GM23338 (cell line): Measurements from ENCODE around the gene FOXP1. TPM values are rescaled to one million over a fixed set of nuclear protein-coding genes. Genes with fewer than 3 reads are reported as not detected.

Experiments
- ATAC-seq: fragments of 200-7000 bp; cut with Tn5 transposase; 3 replicates; pipeline ENCODE4 v1.9.1; 2020
- DNase-seq: peaks from one replicate; pipeline ENCODE4 v3.0.0-alpha.2; 2015; ENCODE audit warnings: low spot score
- H2AFZ ChIP-seq: fragments of 200-600 bp; sonication (generic); 2 replicates; pipeline ENCODE4 v1.8.0; 2016; ENCODE audit warnings: antibody characterized with exemption, mild to moderate bottlenecking, moderate library complexity
- H3F3A ChIP-seq: fragments of 200-600 bp; sonication (generic); replicated peaks from 2 replicates; pipeline ENCODE4 v1.8.0; 2017; ENCODE audit warnings: antibody characterized with exemption, mixed run types, low read depth
- H3K27ac ChIP-seq: fragments of 200-600 bp; sonication (generic); 2 replicates; pipeline ENCODE4 v1.6.1; 2016; ENCODE audit warnings: low read depth
- H3K27me3 ChIP-seq: fragments of 200-600 bp; sonication (generic); 2 replicates; pipeline ENCODE4 v1.8.0; 2016; ENCODE audit warnings: mild to moderate bottlenecking, mixed run types, moderate library complexity; ENCODE audit not compliant: insufficient read depth
- H3K36me3 ChIP-seq: fragments of 200-600 bp; sonication (generic); 2 replicates; pipeline ENCODE4 v1.8.0; 2016; ENCODE audit warnings: mild to moderate bottlenecking; ENCODE audit not compliant: insufficient read depth
- H3K4me1 ChIP-seq: fragments of 200-600 bp; sonication (generic); 2 replicates; pipeline ENCODE4 v1.8.0; 2016; ENCODE audit warnings: mild to moderate bottlenecking, moderate library complexity; ENCODE audit not compliant: insufficient read depth
- H3K4me2 ChIP-seq: fragments of 200-600 bp; sonication (generic); 2 replicates; pipeline ENCODE4 v1.7.1; 2017; ENCODE audit warnings: mixed run types
- H3K4me3 ChIP-seq: fragments of 200-600 bp; sonication (generic); 2 replicates; pipeline ENCODE4 v1.6.1; 2016; ENCODE audit warnings: mixed run types
- H3K79me2 ChIP-seq: fragments of 200-600 bp; sonication (generic); replicated peaks from 2 replicates; pipeline ENCODE4 v1.8.0; 2017; ENCODE audit warnings: mild to moderate bottlenecking; ENCODE audit not compliant: insufficient read depth
- H3K9me2 ChIP-seq: fragments of 200-600 bp; sonication (generic); 2 replicates; pipeline ENCODE4 v1.8.0; 2017; ENCODE audit not compliant: insufficient read depth
- H4K20me1 ChIP-seq: fragments of 200-600 bp; sonication (generic); replicated peaks from 2 replicates; pipeline ENCODE4 v1.8.0; 2017; ENCODE audit warnings: mild to moderate bottlenecking; ENCODE audit not compliant: insufficient read depth
- H3K27ac Mint-ChIP-seq: 2 replicates; pipeline ENCODE4 v1.8.0; 2020; ENCODE audit warnings: inconsistent platforms, mild to moderate bottlenecking, moderate library complexity, mixed read lengths
- H3K27me3 Mint-ChIP-seq: 3 replicates; pipeline ENCODE4 v1.8.0; 2022; ENCODE audit warnings: low read depth, mild to moderate bottlenecking, moderate library complexity, mixed read lengths, inconsistent platforms; ENCODE audit not compliant: insufficient read depth, poor library complexity
- H3K36me3 Mint-ChIP-seq: 3 replicates; pipeline ENCODE4 v1.8.0; 2021; ENCODE audit warnings: low read depth, mild to moderate bottlenecking, inconsistent platforms, moderate library complexity, mixed read lengths
- H3K4me1 Mint-ChIP-seq: 3 replicates; pipeline ENCODE4 v1.8.0; 2020; ENCODE audit warnings: mild to moderate bottlenecking, inconsistent platforms, mixed read lengths
- H3K4me3 Mint-ChIP-seq: 3 replicates; pipeline ENCODE4 v1.8.0; 2021; ENCODE audit warnings: moderate library complexity, mild to moderate bottlenecking, inconsistent platforms, mixed read lengths
- H3K9me3 Mint-ChIP-seq: 3 replicates; pipeline ENCODE4 v1.8.0; 2020; ENCODE audit warnings: moderate library complexity, mild to moderate bottlenecking, inconsistent platforms, mixed read lengths
- CREB1 ChIP-seq: fragments of 250-450 bp; sonication (Bioruptor Pico); IDR thresholded peaks from 2 replicates; pipeline ENCODE4 v1.5.0; 2020; ENCODE audit warnings: low read depth, mild to moderate bottlenecking, moderate library complexity
- CTCF ChIP-seq, 2 experiments: fragments of 200-600 bp in 1 of 2; sonication (generic) in 1 of 2; conservative IDR thresholded peaks; 2 replicates each; pipeline versions ENCODE4 v1.5.1 to v1.6.1; 2016 to 2017; ENCODE audit warnings: antibody characterized with exemption in 2 of 2, low read depth in 2 of 2, mild to moderate bottlenecking in 2 of 2, moderate library complexity in 1 of 2
- EZH2 ChIP-seq: fragments of 200-600 bp; sonication (generic); IDR thresholded peaks from one replicate; pipeline ENCODE4 v1.8.0; 2017; ENCODE audit warnings: antibody characterized with exemption, mild to moderate bottlenecking, low read depth; ENCODE audit not compliant: unreplicated experiment
- EZH2phosphoT487 ChIP-seq: fragments of 200-600 bp; sonication (generic); IDR thresholded peaks from one replicate; pipeline ENCODE4 v1.8.1; 2018; ENCODE audit warnings: antibody characterized with exemption; ENCODE audit not compliant: unreplicated experiment
- JUNB ChIP-seq: IDR thresholded peaks from one replicate; pipeline ENCODE4 v1.6.1; 2016; ENCODE audit warnings: antibody characterized with exemption; ENCODE audit not compliant: unreplicated experiment
- NANOG ChIP-seq: IDR thresholded peaks from 2 replicates; pipeline ENCODE4 v1.6.1; 2016; ENCODE audit warnings: antibody characterized with exemption, borderline replicate concordance
- POLR2AphosphoS5 ChIP-seq: IDR thresholded peaks from 2 replicates; pipeline ENCODE4 v1.6.1; 2016; ENCODE audit warnings: antibody characterized with exemption, low read depth
- REST ChIP-seq: IDR thresholded peaks from one replicate; pipeline ENCODE4 v1.6.1; 2018; ENCODE audit warnings: antibody characterized with exemption; ENCODE audit not compliant: unreplicated experiment
- STAT1 ChIP-seq: IDR thresholded peaks from one replicate; pipeline ENCODE4 v1.6.1; 2016; ENCODE audit warnings: antibody characterized with exemption; ENCODE audit not compliant: unreplicated experiment
- ZNF114 ChIP-seq: fragments of 250-450 bp; sonication (Bioruptor Pico); IDR thresholded peaks from 2 replicates; pipeline ENCODE4 v1.5.0; 2020; ENCODE audit warnings: mild to moderate bottlenecking, moderate library complexity
- ZNF331 ChIP-seq: fragments of 250-450 bp; sonication (Bioruptor Pico); IDR thresholded peaks from 2 replicates; pipeline ENCODE4 v1.5.0; 2020; ENCODE audit warnings: low read depth, mild to moderate bottlenecking, moderate library complexity
- ZNF462 ChIP-seq: fragments of 250-450 bp; sonication (Bioruptor Pico); IDR thresholded peaks from 2 replicates; pipeline ENCODE4 v1.5.0; 2020; ENCODE audit warnings: mild to moderate bottlenecking, moderate library complexity
- polyA plus RNA-seq: library from polyadenylated mRNA; unstranded; fragments of >200 nt; fragmentation: Nextera tagmentation; extraction: Ambion mirVana; gene quantifications from 2 replicates; pipeline ENCODE4 v1.2.1, GENCODE V29; 2016
- total RNA-seq: library from RNA; depleted of rRNA; stranded (reverse); fragments of >200 nt; shearing (Covaris generic); gene quantifications from 2 replicates; pipeline ENCODE4 v1.2.3, GENCODE V29; 2014
- TF ChIP-seq, protein P1 (sequence below): IDR thresholded peaks from 2 replicates; pipeline ENCODE4 v1.6.1; 2016; ENCODE audit warnings: antibody characterized with exemption

The FOXP1 gene
- total and polyA plus RNA-seq, 2 experiments from 2014 or later = 32.9 to 35.5 TPM

DNA sequence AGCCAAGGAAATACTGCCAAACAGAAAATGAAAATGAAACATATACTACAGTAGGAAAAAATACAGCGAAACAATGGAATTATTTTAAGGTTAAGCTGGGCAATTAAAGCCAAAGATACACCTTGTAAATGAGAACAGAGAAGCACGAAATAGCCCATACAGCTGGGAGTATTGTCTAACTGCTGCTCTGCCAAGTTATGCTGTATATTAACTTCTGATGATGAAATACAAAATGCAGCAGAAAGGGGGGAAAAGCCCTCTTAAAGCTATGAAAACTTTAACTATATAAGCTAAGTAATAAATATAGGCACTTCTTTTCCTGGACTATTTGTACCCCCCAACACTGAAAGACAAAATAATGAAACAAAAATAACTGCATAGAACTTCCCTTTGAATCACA is 449.0 kb downstream of the FOXP1 start:
- Histone ChIP-seq H3K36me3 (no peaks in the 10 kb centered on the region), H3K4me3 (no peak overlapping the region), H3K79me2 (no peaks in the 10 kb centered on the region), H3K27me3 (no peaks in the 10 kb centered on the region), H4K20me1 (no peaks in the 10 kb centered on the region), H3K9me2 (no peaks in the 10 kb centered on the region), H3F3A (peaks cover 4% of the 10 kb centered on the region; the same call in 1 of the 2 replicates), H2AFZ (no peak overlapping the region), H3K4me2 (no peak overlapping the region), H3K4me1 (peaks cover 80% of the 10 kb centered on the region), H3K27ac (no peak overlapping the region)
- TF ChIP-seq EZH2phosphoT487 (no peak), JUNB (no peak), EZH2 (no peak), POLR2AphosphoS5 (no peak), NANOG (no peak), ZNF462 (CRISPR knock-in tag) (no peak), CTCF (conservative IDR thresholded peaks at IDR 0.05; ENCODE audit: low read depth in 2 of 2) (no peak), ZNF114 (CRISPR knock-in tag) (no peak), CREB1 (CRISPR knock-in tag) (no peak), STAT1 (no peak), ZNF331 (CRISPR knock-in tag) (no peak), REST (no peak)
- TF ChIP-seq, protein P1, sequence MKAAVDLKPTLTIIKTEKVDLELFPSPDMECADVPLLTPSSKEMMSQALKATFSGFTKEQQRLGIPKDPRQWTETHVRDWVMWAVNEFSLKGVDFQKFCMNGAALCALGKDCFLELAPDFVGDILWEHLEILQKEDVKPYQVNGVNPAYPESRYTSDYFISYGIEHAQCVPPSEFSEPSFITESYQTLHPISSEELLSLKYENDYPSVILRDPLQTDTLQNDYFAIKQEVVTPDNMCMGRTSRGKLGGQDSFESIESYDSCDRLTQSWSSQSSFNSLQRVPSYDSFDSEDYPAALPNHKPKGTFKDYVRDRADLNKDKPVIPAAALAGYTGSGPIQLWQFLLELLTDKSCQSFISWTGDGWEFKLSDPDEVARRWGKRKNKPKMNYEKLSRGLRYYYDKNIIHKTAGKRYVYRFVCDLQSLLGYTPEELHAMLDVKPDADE = no peak
- Mint-ChIP-seq H3K36me3 (no peaks in the 10 kb centered on the region), H3K9me3 (no peaks in the 10 kb centered on the region), H3K4me1 (peaks cover 81% of the 10 kb centered on the region), H3K4me3 (no peak overlapping the region), H3K27ac (no peak overlapping the region), H3K27me3 (peaks cover 4% of the 10 kb centered on the region)
- ATAC-seq = no peak
- DNase-seq = no peak
